Germinal center (tissue), 1 donor: ENCODE measurements around the gene DENND1A.
"Not testable (repeated sequence)": the region's sequence is repeated elsewhere in the genome, so short reads cannot be mapped to it uniquely, and the experiment has no call there.

Experiments used
- DNase-seq: peaks from one replicate; pipeline ENCODE4 v3.0.0; 2012; ENCODE audit warnings: mixed read lengths, low spot score

Gene DENND1A, protein sequence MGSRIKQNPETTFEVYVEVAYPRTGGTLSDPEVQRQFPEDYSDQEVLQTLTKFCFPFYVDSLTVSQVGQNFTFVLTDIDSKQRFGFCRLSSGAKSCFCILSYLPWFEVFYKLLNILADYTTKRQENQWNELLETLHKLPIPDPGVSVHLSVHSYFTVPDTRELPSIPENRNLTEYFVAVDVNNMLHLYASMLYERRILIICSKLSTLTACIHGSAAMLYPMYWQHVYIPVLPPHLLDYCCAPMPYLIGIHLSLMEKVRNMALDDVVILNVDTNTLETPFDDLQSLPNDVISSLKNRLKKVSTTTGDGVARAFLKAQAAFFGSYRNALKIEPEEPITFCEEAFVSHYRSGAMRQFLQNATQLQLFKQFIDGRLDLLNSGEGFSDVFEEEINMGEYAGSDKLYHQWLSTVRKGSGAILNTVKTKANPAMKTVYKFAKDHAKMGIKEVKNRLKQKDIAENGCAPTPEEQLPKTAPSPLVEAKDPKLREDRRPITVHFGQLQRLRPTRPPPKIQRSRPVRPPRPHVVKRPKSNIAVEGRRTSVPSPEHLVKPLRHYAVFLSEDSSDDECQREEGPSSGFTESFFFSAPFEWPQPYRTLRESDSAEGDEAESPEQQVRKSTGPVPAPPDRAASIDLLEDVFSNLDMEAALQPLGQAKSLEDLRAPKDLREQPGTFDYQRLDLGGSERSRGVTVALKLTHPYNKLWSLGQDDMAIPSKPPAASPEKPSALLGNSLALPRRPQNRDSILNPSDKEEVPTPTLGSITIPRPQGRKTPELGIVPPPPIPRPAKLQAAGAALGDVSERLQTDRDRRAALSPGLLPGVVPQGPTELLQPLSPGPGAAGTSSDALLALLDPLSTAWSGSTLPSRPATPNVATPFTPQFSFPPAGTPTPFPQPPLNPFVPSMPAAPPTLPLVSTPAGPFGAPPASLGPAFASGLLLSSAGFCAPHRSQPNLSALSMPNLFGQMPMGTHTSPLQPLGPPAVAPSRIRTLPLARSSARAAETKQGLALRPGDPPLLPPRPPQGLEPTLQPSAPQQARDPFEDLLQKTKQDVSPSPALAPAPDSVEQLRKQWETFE

DNA sequence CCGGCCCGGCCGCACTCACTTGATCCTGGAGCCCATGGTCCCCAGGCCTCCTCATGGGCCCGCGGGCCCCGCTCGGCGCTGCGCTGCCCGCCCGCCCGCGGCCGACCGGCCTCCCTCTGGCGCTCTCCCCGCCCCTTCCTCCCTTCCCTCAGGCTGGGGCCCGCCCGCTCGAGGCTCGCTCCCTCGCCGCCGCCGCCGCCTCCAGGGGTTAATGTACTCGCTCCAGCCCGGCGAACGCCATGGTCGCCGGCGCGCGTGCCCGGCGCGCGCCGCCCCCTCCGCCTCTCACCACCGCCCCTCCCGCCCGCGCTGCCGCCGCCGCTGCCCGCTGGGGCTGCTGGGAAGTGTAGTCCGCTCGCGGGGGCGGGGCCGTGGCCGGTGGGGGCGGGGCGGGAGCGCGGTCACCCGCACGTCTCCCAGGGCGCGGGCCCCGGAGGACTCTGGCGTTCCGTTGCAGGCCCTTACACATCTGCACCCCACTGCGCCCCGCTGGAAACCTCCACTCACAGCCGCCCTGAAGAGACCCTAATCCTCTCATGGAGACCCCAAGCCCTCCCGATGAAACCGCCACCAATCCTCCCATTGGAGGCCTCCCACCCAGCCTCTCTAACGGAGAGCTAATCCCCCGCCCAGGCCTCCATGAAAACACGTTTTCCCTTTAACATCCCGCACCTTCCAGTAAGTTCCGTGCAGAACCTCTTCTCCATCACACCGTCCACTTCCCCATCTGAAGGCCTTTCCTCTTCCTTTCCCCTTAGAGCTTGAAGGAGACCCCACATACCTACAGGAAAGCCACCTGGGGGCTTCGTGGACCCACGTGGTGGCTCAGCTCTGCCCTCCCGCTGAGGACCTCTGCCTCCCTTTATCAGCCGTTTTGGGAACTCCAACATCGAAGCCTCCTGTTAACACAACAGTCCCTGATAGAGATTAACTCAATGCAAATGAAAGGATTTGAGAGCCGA is at the start of gene DENND1A:
Gene DENND1A (minus strand): TSS at position 257 of the 962 bp plus-strand sequence. CDS start 221 bp downstream, at position 36.
- DNase-seq: peak; percentile 97

DNA sequence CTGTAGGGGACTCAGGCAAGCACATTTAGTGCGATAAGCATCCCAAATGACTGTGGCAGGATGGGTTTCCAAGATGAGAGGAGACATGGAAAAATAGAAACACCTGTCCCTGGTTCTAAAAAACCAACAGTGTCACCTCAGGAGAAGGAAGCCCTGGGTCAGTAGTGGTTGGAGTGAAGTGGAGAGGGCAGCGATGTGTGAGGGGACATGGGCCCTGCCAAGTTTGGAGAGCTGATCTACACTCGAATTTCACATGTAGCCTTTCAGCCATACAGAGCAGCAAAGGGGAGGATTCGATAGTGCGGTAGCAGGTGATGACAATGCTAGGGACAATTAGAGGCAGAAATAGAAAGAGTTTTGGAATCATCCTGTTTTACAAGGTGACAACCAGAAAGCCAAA is 49.1 kb upstream of the DENND1A start:
- DNase-seq: no peak

DNA sequence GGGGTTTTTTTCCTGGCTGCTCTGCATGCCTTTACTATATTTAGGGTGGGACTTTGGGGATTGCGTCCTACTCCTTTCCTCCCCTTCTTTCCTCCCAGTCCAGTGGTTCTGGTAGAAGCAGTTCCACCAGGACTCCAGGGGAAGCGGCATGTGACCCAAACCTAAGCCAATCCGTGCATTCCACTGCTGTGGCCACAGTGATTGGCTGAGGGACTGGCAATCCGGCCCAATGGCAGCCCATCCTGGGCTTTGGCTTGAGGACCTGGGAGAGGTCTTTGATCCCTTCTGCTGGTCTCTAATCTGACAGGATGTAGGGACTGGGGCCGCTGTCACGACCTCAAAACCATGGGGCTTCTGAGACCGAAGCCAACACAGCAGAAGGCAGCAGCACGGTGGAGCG is 46.7 kb upstream of the DENND1A start:
- DNase-seq: not testable (repeated sequence)

DNA sequence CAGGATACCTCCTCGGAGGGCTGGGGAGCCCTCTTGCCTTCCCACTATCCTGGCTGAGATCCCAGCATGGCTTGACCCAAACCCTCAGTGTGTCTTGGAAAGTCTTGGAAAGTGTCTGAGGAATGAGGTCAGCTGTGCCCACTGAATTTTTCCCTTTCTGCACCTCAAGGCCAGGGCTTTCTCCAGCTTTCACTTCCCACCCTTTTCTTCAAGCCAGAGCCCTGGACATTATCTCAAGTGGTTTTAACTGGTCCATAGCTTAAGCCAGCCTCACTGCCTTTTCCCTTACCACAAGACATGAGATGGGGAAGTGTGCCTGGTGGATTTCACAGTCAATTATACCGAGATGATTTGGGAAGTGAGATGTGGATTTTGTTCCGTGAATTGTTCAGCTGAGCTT is 45.9 kb upstream of the DENND1A start:
- no peak for DNase-seq

DNA sequence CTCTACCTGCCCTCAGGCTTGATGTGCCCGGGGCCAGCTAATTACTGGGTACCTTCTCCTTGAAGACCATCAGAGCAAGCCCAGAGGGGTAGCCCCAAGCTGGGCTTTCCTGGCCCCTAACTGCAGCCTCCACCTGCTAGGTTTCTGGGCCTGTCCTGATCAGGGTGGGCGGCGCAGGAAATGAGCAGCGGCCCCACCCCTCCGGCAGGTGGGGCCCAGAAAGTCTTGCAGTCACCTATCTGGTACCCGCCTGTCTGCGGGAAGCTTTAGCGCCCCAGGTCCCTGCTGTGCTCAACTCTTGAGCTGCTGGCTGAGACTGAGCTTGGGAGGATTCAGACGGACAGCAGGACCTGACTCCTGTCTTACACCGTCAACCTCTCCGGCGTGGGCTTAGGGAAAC is 44.5 kb upstream of the DENND1A start:
- DNase-seq: no peak

DNA sequence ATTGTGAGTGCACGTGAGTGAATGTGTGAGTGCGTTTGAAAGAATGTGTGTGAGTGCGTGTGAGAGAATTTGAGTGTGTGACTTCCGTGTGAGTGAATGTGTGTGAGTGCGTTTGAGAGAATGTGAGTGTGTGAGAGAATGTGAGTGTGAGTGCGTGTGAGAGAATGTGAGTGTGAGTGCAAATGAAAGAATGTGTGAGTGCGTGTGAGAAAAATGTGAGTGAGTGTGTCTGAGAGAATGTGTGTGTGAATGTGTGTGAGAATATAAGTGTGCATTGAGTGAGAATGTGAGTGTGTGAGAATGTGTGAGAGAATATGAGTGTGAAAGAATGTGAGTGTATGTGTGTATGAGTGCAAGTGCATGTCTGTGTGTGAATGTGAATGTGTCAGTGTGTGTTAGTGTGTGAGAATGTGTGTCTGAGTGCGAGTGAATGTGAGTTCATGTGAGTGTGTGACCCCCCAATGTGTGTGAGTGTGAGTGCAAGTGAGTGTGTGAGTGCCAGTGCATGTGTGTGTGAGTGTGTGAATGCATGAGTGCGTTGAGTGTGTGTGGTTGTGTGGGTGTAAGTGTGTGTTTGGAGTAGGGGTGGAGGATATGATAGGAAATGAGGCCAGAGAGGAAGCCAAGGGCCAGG is 43.8 kb upstream of the DENND1A start:
- DNase-seq: no peak

DNA sequence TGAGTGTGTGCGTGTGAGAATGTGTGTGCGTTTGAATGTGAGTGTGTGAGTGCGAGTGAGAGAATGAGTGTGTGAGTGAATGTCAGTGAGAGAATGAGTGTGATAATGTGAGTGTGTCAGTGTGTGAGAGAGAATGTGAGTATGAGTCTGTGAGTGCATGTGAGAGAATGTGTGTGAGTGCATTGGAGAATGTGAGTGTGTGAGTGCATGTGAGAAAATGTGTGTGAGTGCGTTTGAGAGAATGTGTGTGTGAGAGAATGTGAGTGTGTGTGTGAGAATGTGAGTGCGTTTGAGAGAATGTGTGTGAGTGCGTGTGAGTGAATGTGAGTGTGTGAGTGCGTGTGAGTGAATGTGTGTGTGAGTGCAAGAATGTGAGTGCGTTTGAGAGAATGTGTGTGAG is 42.7 kb upstream of the DENND1A start:
- DNase-seq: no peak

DNA sequence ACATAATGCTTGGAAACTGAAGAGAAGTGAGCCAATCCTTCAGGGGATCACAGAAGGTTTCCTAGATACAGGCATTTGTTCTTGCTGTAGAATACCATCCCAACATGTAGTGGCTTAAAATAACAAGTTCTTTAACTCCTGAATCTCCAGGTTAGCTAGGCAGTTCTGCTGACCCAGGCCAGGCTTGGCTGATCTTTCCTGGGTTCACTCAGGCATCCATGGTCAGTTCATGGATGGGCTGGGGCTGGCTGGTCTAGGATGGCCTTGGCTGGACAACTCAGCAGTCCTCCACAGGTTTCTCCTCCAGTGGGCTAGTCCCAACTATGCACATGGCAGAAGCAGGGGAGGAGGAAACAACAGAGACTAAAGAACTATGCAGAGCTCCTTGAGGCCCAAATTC is 37.4 kb upstream of the DENND1A start:
- DNase-seq: no peak

DNA sequence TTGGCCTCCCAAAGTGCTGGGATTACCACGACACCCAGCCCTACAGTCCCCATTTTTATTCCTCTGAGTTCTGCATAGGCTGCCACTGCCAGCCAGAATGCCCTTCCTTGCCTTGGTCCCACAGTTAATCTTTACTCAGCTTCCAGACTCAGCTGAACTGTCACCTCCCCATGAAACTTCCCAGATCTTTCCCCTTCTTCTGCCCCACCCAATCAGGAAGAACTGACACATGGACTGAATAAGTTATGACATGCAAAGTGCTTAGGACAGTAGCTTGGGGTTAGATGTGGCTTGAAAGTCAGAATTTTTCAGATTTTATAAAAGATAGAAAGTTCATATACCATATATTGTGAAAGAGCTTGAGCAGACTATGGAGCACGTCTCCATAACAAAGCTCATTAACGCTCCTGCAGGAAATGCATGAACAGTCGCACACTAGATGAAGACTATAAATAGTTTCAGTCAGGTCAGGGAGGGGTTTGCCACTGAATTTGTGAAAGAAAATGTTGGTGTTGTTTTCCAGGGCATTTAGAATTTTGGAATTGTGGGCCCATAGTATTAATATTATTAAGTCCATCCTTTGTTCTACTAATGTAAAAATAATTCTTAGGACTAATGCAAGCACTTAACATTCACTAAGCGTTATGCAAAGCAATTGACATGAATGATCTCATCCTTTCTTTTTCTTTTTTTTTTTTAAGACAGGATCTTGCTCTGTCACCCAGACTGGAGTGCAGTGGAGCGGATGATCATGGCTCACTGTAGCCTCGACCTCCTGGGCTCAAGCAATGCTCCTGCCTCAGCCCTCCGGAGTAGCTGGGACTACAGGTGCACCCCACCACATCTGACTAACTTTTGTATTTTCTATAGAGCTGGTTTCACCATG is 36.1 kb upstream of the DENND1A start:
- no peak for DNase-seq

DNA sequence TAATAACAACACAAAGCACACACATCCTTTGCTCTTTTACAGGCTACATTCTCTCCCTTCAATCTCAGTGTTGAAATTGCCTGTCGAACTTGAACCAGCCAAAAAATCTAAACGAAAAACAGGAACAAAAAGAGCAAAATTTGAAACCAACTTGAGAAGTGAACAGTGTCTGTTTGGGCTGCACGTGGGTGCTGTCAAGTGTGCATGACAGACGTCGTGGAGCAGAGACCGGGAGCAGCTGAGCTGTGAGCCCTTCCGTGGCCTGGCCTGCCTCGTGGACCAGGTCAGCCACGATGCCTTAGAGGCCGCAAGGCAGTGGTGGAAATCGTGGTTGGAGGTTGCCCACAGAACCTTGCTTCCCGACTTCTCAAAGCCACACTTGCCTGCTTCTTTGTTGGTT is 34.8 kb upstream of the DENND1A start:
- no peak for DNase-seq

DNA sequence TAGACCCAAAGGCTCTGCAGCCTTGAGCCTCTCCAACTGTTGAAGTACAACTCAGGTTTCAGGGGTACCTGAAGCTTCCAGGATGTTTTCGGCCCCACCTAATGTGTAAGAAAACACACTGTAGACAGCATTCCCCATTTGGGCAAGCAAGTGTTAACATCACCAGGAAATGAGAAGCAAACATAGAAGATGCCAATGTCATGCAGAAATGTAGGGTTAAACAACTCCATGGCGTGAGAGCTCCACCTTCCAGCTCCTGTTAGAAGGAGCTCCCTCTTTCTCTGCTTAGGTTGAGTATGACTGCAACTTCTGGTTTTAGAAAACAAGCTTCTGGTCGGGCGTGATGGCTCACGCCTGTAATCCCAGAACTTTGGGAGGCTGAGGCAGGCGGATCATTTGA is 31.0 kb upstream of the DENND1A start:
- DNase-seq: no peak

DNA sequence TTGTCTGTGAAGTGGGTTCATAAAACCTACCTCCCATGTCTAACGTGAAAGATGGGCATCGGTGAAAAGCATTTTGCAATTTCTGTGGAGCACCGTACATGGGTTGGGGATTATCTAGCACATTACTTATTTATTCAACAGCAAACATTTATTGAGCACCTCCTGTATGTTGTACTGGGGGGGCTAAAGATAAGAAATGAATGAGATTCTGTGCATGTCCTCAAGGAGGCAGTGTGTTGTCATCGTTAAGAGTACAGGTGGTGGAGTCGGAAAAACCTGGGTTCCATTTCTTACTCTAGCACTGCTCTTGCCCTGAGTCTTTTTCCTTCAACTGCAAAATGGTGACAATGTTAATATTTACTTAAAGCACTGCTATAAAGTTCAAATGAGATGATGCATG is 30.4 kb upstream of the DENND1A start:
- DNase-seq: no peak

DNA sequence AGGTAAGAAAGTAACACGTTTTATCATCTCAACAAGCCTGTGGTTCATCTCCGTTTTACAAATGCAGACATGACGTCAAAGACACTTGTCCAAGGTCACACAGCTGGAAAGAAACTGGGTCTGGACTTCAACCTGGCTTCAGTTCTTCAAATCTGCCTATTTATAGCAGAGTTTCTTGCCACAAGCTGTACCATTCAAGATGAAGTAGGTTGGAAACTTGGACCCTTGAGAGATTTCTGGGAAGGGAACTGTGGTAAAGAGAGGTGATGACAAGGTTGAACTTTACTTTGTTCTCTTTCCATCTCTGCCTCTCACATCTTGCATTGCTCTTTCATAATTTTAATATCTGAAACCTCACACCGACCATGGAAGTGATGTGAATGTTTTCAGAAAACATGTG is 29.9 kb upstream of the DENND1A start:
- DNase-seq: no peak

DNA sequence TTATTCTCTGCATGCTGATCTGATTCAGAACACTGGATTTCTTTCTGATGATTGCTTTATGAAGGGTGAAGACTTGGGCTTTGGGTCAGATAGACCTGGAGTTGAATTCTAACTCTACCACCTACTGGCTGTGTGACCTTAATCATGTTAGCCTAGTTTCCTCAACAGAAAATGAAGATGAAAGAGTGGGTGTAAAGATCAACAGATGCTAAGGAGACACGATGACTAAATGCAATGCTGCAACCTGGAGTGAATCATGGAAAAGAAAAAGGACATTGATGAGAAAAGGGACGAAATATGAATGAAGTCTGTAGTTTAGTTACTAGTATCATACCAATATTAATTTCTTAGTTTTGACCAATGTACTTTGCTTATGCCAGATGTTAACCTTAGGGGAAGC is 27.8 kb upstream of the DENND1A start:
- DNase-seq: no peak

DNA sequence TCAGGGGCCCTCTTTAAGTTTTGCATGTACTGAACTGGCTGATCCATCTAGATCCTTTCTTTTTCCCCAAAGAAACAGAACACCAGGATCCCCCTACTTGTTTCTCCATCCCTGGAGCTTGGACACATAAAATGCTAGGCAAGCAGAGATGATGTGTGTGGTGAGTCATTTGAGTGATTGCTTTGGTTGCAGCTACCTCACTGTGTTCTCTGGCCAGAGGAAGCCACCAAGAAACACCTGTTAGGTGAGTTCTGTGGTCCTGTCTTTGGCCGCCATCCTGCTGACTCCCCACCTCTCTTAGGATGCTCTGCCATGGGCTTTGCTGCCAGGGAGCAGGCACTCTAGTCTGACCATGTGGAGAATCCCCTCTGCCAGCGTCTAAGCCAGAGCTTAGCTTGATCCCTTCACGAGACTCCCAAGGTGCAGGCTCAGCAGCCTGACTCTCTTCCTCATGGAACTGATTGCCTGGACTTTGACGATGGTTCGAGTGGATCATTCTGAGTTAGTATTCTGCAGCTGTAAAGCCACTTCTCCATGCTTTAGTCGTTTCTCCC is 27.3 kb upstream of the DENND1A start:
- DNase-seq: no peak

DNA sequence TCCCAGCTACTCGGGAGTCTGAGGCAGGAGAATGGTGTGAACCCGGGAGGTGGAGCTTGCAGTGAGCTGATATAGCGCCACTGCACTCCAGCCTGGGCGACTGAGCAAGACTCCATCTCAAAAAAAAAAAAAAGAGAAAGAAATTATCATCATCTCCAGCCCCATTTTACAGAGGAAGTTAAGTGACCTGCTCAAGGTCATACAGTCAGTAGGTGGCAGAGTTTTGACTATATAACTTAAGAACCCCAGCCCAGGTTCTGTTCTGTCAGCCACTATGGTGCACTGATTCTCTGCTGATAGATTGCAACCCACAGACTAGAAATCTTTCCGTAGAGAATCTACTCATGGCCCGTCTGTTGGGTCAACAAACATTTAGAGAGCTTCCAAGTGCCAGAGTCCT is 25.7 kb upstream of the DENND1A start:
- no peak for DNase-seq

DNA sequence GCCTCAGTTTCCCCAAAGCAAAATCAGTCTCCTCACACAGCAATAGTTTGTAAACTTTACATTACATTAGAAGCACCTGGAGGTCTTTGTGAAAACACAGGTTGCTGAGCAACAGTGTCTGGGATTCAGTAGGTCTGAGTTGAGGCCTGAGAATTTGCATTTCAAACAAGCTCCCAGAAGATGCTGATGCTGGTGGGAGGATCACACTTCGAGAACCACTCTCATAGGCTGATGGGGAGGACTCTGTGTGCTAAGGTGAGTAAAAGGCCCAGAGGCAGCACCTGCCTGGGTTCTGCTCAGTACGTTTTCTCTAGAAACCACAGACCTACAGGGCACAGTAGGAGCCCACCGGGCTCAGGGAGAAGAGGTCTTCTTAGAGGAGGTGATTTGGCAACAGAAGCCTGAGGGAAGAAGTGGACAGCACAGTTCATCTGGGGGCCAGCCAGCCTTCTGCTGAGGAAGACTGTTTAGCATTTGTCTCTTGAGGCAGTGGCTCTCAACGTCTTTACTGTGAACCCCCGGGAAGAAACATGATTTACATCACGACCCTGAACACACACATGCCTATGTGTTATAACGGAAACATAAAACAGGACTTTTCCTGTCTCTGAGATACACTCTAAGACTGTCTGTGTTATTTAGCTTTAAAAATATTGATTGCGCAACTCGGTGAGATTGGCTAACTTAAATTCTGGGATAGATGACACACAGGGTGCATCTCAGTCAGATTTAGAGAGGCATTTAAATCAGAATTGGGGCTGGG is 24.8 kb upstream of the DENND1A start:
- no peak for DNase-seq

DNA sequence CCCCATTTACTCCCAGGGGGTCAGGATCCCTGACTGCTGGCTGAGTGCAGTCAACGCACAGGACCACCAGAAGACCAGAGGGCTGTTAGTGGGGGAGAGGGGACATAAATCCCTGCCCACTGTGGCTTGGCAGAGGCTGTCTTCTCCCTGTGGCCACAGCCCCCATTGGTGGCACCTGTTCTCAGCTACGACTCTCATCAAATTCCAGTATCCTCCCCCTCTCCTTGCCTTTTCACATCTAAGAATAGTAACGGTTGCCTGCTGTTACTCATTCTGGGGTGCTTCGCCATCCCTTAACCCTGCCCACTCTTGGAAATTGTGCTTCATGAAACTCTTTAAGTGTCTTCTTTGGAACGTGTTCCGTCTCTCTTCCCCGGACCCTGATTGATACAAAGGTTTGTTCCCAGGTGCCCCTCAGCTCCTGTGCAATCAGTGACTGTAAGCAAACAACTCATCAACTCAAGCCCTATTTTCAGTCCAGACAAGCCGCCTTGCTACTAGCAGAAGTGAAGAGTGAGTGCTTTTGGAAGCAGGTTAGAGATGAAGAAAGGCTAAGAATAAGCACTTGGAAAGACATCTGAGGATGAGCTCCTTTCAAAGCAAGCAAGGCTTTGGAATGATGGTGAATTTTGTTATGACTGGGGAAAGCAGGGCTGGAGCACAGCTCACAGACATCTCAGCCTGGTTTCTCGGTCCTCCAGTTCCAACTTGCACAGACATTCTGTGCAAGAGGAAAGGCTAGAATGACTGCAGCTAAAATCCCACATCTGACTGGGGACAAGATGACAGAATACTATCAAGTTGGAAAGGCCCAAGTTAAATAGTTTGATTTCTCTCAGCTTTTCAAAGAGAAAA is 22.9 kb upstream of the DENND1A start:
- no peak for DNase-seq
